Stimulated activated CD8-positive, alpha-beta memory T cell treated with anti-CD3 and anti-CD28 coated beads, Interleukin-4, amount 100 ng/mL, for 24 hours (primary cell): ENCODE data around the gene RAVER2.
"Not testable (repeated sequence)": the region's sequence is repeated elsewhere in the genome, so short reads cannot be mapped to it uniquely, and the experiment has no call there.

ENCODE experiments used
- DNase-seq: peaks from one replicate; pipeline ENCODE4 v3.0.0-alpha.2; 2020; ENCODE audit warnings: low read depth

The RAVER2 gene

GRCh38 chr1:64744492-64745180, at the start of gene RAVER2:
TSS of gene RAVER2 (plus strand) at chr1:64745075. CDS start at chr1:64745173, 98 bp downstream.
- peak; percentile 48 for DNase-seq

GRCh38 chr1:64696879-64697278, 48.0 kb upstream of the RAVER2 start:
- DNase-seq = no peak

GRCh38 chr1:64699327-64699726, 45.5 kb upstream of the RAVER2 start:
- no peak for DNase-seq

GRCh38 chr1:64701071-64701470, 43.8 kb upstream of the RAVER2 start:
- DNase-seq = no peak

DNA sequence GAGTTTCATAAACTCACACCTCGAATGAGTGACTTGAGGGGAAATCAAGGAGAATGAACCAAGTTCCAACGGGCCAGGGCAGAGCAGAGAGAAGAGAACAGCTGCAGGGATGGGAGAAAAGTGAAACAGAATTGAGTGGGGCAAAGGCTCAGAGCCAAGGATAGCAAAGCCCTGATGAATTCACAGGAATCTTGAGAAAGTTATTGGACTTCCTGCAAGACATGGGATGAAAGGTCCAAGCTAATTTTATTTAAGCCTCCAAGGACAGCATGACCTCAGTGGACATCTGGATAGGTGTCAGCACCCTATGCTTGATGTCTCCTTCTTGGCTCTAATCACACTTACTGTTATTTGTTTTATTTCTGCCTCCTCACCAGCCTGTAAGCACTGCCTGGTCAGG, 43.0 kb upstream of the RAVER2 start:
- DNase-seq = no peak

- not testable (repeated sequence) for DNase-seq
Observed at GRCh38 chr1:64702670-64703069, 42.2 kb upstream of the RAVER2 start.

DNA sequence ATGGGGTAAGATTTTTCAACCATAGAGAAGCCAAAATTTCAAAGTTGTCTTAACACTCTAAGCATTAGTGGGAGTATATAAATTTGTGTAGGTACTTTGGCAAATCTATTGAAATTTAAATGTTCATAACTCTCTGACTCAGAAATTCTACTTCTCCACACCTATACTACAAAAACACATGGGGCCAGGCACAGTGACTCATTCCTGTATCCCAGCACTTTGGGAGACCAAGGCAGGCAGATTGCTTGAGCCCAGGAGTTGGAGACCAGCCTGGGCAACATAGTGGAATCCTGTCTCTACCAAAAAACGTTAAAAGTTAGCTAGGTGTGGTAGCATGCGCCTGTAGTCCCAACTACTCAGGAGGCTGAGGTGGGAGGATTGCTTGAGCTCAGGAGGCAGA, 41.3 kb upstream of the RAVER2 start:
- no peak for DNase-seq

DNA sequence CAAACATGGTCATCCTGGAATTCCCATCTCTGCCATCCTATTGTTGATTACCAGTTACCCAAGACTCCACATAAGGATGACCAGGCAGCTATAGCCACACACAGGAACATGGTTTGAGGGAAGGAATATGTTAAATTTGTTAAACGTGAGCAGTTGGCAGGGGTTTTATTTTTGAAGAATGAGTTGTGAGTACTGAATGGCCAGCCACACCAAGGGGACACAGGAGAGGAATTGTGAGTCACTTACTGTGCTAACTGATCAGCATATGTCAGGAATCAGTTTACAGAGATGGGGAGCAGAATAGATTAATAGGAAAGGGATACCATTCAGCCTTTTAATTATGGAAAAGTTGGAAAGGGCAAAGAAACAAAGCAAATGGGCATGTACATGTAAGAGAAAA, 39.3 kb upstream of the RAVER2 start:
- DNase-seq = no peak

DNA sequence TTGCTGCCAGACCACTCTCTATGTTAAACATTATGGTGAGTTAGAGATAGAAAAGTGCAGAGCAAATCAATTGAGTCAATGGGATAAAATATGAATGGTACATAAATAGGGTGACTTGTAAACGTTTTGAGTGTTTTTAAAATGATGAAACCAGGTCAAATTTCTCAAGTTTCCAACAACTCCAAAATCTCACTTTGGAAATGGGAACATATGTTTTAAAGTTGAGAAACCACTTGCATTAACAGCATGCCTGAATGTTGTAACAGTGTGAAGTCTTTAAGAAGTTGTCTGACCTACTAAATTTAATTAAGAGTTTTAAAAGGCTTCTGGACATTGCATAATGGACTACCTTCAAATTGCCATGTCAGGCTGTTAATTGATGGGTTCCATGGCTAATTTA, 33.6 kb upstream of the RAVER2 start:
- no peak for DNase-seq

DNA sequence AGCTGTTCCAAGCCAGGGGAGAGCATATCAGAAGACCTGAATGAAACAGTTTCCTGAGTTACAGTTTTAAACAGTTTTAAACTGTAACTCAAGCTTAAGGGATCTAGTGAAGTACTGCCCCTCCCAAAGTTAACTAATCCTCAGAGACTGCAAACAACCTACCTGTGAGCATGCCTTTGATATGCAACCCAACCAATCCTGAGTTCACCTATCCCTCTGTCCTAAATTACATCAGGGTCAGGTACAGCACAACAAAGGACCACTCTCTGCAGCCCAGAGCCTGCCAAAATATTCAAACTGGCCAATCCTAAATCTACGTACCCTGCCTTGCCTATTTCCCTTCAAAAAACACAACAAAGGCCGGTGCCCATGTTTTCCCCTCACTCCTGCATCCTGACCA, 32.8 kb upstream of the RAVER2 start:
- no peak for DNase-seq

DNA sequence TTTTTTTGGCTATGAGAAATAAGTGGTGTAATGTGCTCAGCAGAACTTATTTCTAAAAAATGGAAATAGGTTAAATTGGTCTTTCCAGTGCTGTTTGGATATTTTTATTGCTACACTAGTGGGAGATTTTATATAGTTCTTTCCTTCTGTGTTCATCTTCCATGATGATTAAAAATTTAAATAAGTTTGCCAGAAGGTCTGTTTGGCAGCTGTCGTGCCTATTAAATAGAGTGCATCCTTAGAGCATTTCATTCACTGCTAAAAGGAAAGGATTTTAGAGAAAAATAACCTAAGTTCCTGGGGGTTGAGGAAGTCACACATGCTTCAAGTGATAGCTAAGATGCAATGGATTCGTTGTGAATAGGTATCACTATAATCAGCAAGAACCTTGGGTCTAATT, 29.7 kb upstream of the RAVER2 start:
- DNase-seq = no peak

- no peak for DNase-seq
Observed at GRCh38 chr1:64721135-64721534, 23.7 kb upstream of the RAVER2 start.

DNA sequence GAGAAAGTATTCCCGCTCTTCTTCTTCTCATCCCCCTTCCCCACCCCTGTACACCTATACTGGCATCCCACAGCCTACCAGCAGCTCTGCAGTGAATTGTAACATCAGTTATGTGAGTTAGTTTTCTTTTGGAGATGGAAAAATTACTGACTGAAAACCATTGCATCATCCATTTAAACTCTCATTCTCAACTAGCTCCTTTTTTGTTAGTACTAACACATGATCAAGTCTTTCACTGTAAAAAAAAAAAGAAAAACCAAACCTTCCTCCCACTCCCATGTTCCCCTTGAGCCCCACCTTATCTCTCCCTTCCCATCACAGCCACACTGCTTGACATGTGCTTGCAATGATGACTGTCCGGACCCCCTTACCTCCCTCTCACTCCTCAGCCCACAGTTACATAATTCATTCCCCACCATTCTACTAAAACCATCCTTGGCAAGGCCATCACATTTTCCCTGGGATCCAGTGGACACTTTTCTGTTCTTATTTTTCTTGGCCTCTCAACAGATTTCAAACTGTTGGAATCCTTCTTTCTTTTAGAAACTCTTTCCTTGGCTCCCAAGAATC, 23.2 kb upstream of the RAVER2 start:
- no peak for DNase-seq

DNA sequence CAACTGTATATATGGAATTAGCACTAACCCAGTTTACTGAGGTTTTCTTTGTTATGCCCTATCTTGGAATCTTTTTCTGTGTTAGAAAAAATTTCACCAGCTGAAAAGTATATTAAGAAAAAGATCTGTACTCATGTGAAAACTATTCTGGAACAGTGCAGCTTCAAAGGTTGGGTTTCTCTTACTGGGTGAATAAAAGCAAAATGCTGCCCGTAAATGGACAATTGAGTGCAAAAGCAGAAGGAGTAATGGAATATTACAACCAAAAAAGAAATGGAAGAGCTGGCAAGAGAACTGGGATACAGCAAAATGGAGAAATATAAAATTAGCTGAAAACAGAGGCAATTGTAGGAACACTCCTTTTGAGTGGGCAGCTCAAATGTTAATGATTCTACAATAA, 17.0 kb upstream of the RAVER2 start:
- DNase-seq = no peak

- DNase-seq = no peak
Observed at GRCh38 chr1:64733581-64734286, 11.1 kb upstream of the RAVER2 start.

GRCh38 chr1:64734287-64734652, 10.6 kb upstream of the RAVER2 start:
- DNase-seq = no peak

DNA sequence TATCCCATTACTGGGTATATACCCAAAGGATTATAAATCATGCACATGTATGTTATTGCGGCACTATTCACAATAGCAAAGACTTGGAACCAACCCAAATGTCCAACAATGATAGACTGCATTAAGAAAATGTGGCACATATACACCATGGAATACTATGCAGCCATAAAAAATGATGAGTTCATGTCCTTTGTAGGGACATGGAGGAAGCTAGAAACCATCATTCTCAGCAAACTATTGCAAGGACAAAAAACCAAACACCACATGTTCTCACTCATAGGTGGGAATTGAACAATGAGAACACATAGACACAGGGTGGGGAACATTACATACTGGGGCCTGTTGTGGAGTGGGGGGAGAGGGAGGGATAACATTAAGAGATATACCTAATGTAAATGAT, 4.2 kb upstream of the RAVER2 start:
- DNase-seq = not testable (repeated sequence)

DNA sequence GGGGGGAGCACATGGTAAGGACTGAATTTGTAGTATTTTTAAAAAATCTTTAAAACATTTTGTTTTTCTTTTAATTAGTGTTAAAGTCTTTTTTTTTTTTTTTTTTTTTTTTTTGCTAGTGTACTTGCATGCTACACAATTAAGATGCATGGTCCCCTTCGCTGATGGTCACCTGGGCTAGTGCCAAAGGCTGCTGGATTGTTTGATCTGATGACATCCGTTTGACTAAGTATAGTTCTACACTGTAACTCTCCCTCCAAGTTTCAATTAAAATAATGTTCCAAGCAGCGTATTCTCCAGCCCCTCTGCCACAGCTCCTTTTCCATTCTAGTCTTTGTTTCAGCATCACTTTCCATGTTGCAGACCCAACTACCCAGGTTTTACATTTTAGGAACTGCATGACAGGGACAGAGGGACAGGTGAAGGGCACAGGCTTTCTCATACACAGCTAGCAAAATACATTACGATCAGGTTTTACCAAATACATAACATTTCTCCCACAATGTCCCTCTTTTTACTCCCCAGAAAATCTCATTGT, 852 bp upstream of the RAVER2 start:
- no peak for DNase-seq

DNA sequence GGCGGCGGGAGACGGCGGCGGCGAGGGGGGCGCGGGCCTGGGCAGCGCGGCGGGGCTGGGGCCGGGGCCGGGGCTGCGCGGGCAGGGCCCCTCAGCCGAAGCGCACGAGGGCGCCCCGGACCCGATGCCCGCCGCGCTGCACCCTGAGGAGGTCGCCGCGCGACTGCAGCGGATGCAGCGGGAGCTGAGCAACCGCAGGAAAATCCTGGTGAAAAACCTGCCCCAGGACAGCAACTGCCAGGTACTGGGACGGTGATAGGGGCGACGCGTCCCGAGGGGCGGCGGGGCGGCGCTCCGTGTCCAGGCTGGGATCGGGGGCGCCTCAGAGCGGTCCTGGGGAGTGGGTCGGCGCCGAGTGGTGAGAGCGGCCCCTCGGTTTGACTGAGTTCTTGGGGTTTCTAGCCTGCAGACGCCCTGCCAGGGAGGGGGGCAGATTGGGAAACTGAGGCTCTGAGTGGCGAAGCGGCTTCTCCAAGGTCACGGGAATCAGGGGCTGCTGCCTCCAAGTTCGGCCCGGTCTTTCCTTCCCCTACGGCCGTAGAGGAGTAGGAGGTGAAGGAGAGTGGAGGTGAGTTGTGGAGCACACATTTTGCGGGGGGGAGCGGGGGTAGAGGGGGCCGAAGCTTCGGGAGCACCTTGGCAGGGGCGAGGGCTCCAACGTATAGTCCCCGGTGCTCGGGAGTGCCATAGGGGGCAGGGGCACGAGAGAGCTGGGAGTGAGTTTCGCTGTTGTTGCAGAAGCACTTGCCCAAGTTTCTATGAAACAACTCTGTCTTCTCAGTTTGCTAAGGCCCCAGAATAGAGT, 508 bp downstream of the RAVER2 start:
- DNase-seq = no peak

- DNase-seq = no peak
Observed at GRCh38 chr1:64745986-64746940, 1.4 kb downstream of the RAVER2 start.

DNA sequence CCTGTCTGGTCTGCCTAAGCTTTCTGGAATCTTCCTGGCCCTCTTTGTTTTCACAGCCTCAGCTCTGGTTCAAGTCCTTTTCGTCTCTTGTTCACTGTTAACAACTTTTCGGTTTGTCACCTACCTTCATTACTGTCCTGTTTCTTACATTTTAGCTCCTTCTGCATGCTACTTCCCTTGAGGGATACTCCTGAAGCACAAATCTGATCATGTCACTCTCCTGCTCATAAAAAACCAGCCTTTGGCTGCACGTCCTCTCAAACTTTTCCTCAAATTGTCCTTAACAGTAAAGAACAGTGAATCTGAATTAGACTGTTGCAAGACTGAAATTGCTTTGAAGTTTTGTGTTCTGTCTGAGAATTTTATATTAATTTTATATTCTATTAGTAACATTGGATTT, 3.3 kb downstream of the RAVER2 start:
- DNase-seq = no peak
